Stimulated activated naive CD4-positive, alpha-beta T cell (primary cell): Measurements from ENCODE around the gene GNG12.
"Not testable (repeated sequence)": the region's sequence is repeated elsewhere in the genome, so short reads cannot be mapped to it uniquely, and the experiment has no call there.

Experiments used
- DNase-seq, 6 experiments: peaks; one replicate each; lab custom pipeline; 2025; lab: John Stamatoyannopoulos, UW

The GNG12 gene

GRCh38 chr1:67733681-67734322 is 99.5 kb downstream of the GNG12 start:
- DNase-seq: no peak

- DNase-seq: no peak
These were observed 100.5 kb downstream of the GNG12 start for GRCh38 chr1:67732750-67733151.

- no peak for DNase-seq
These were observed 101.9 kb downstream of the GNG12 start for GRCh38 chr1:67731322-67731721.

- not testable (repeated sequence) for DNase-seq
These were observed 103.0 kb downstream of the GNG12 start for GRCh38 chr1:67730312-67730711.

GRCh38 chr1:67729872-67730271 is 103.4 kb downstream of the GNG12 start:
- DNase-seq: no peak

- DNase-seq: no peak
These were observed 107.0 kb downstream of the GNG12 start for GRCh38 chr1:67726224-67726623.

- DNase-seq: no peak
These were observed 108.2 kb downstream of the GNG12 start for GRCh38 chr1:67724928-67725560.

- no peak for DNase-seq
These were observed 109.6 kb downstream of the GNG12 start for GRCh38 chr1:67723620-67724019.

GRCh38 chr1:67723126-67723525 is 110.1 kb downstream of the GNG12 start:
- no peak for DNase-seq

GRCh38 chr1:67722292-67722944 is 110.8 kb downstream of the GNG12 start:
- no peak for DNase-seq

GRCh38 chr1:67721650-67722291 is 111.5 kb downstream of the GNG12 start:
- DNase-seq: no peak

GRCh38 chr1:67721112-67721511 is 112.2 kb downstream of the GNG12 start:
- DNase-seq: no peak

GRCh38 chr1:67719329-67720196 is 113.7 kb downstream of the GNG12 start:
- no peak for DNase-seq

GRCh38 chr1:67717876-67718275 is 115.4 kb downstream of the GNG12 start:
- no peak for DNase-seq

GRCh38 chr1:67716800-67717199 is 116.5 kb downstream of the GNG12 start:
- DNase-seq: no peak

- DNase-seq: no peak
These were observed 117.4 kb downstream of the GNG12 start for GRCh38 chr1:67715819-67716218.

GRCh38 chr1:67713057-67713846 is 120.0 kb downstream of the GNG12 start:
- no peak for DNase-seq

- DNase-seq: no peak
These were observed 121.4 kb downstream of the GNG12 start for GRCh38 chr1:67711855-67712212.

GRCh38 chr1:67711158-67711854 is 122.0 kb downstream of the GNG12 start:
- no peak for DNase-seq

- no peak for DNase-seq
These were observed 122.8 kb downstream of the GNG12 start for GRCh38 chr1:67710417-67710816.

GRCh38 chr1:67708606-67709005 is 124.7 kb downstream of the GNG12 start:
- no peak for DNase-seq
